HepG2 (cell line): ENCODE measurements around the gene GRP. TPM values are rescaled to one million over a fixed set of nuclear protein-coding genes. Genes with fewer than 3 reads are reported as not detected.

ENCODE experiments used
- ATAC-seq: fragments of 200-7000 bp; cut with Tn5 transposase; 3 replicates; pipeline ENCODE4 v1.9.1; 2020; ENCODE audit warnings: mild to moderate bottlenecking, moderate library complexity
- BruUV-seq: library from RNA; stranded (reverse); fragments of 400-500 nt; replicated peaks from 2 replicates; lab custom pipeline; 2021; lab: Mats Ljungman, UMichigan
- CTCF ChIA-PET: fragments of 300-600 bp; formaldehyde crosslinking; extraction: SDS; loops from one replicate; lab custom pipeline; 2021; ENCODE audit warnings: low total read pairs, inconsistent platforms, low intra/inter-chr PET ratio; lab: Yijun Ruan, JAX
- POLR2A ChIA-PET: fragments of 350-600 bp; sonication (Branson Sonifier 250); formaldehyde crosslinking; loops from one replicate; lab custom pipeline; 2020; ENCODE audit warnings: antibody characterized with exemption, inconsistent platforms; lab: Yijun Ruan, JAX
- DNase-seq: peaks from one replicate; pipeline ENCODE4 v3.0.0-alpha.2; 2015; ENCODE audit warnings: low spot score
- FAIRE-seq: peaks from 3 replicates; lab custom pipeline; 2011; peaks lifted over from hg19 to GRCh38; lab: Jason Lieb, UNC
- H2AFZ ChIP-seq: one replicate; pipeline ENCODE4 v1.6.1; 2011; ENCODE audit warnings: low read length, inconsistent platforms
- H3K27ac ChIP-seq: fragments of 300-600 bp; 3 replicates; pipeline ENCODE4 v1.8.0; 2011; ENCODE audit warnings: mixed run types, mild to moderate bottlenecking, mixed read lengths, low read length, inconsistent platforms; ENCODE audit not compliant: insufficient read depth; ENCODE audit errors: extremely low read length
- H3K27me3 ChIP-seq, 2 experiments: fragments of 200-600 bp in 1 of 2; 2 replicates in 1 of 2; 3 replicates in 1 of 2; pipeline versions ENCODE4 v1.6.0 to v1.8.0; 2011; ENCODE audit warnings: low read length in 2 of 2, mild to moderate bottlenecking in 2 of 2, moderate library complexity in 2 of 2, inconsistent platforms in 1 of 2; ENCODE audit not compliant: insufficient read depth in 2 of 2, control insufficient read depth in 1 of 2
- H3K36me3 ChIP-seq, 2 experiments: fragments of 200-600 bp in 1 of 2; replicated peaks in 1 of 2; 2 replicates in 1 of 2; 3 replicates in 1 of 2; pipeline versions ENCODE4 v1.5.1 to v1.8.0; 2011; ENCODE audit warnings: low read length in 2 of 2, inconsistent platforms in 1 of 2; ENCODE audit not compliant: insufficient read depth in 2 of 2, control insufficient read depth in 1 of 2
- H3K4me1 ChIP-seq: 2 replicates; pipeline ENCODE4 v1.5.1; 2012; ENCODE audit warnings: low read length, inconsistent platforms; ENCODE audit not compliant: insufficient read depth
- H3K4me2 ChIP-seq: 2 replicates; pipeline ENCODE4 v1.6.0; 2011; ENCODE audit warnings: low read depth, low read length, inconsistent platforms
- H3K4me3 ChIP-seq, 3 experiments: fragments of 200-600 bp in 1 of 3; sonication (generic), shearing (Covaris generic) in 1 of 3; replicated peaks in 1 of 3; 2 replicates each; pipeline ENCODE4 v1.5.1; 2011 to 2016; ENCODE audit warnings: low read length in 3 of 3, inconsistent platforms in 2 of 3, low read depth in 2 of 3, mild to moderate bottlenecking in 2 of 3, control low read depth in 1 of 3, mixed read lengths in 1 of 3; ENCODE audit not compliant: insufficient read depth in 1 of 3
- H3K79me2 ChIP-seq: one replicate; pipeline ENCODE4 v1.6.1; 2011; ENCODE audit warnings: low read length, inconsistent platforms; ENCODE audit not compliant: insufficient read depth
- H3K9ac ChIP-seq: 2 replicates; pipeline ENCODE4 v1.6.0; 2011; ENCODE audit warnings: mild to moderate bottlenecking, low read depth, low read length, inconsistent platforms; ENCODE audit not compliant: insufficient read depth
- H3K9me3 ChIP-seq: 2 replicates; pipeline ENCODE4 v1.5.1; 2012; ENCODE audit warnings: mild to moderate bottlenecking, low read length
- H4K20me1 ChIP-seq: 2 replicates; pipeline ENCODE4 v1.6.0; 2011; ENCODE audit warnings: inconsistent platforms, mild to moderate bottlenecking, low read length, moderate library complexity; ENCODE audit not compliant: insufficient read depth
- E2F2 ChIP-seq: sonication (generic); formaldehyde crosslinking; IDR thresholded peaks from 2 replicates; pipeline ENCODE4 v1.4.0; 2020; ENCODE audit warnings: missing genetic modification reagents, borderline replicate concordance
- KDM1A ChIP-seq: IDR thresholded peaks from 2 replicates; pipeline ENCODE4 v1.6.1; 2016; ENCODE audit warnings: missing compliant biosample characterization
- MXD4 ChIP-seq: IDR thresholded peaks from 2 replicates; pipeline ENCODE4 v1.6.1; 2016; ENCODE audit warnings: mild to moderate bottlenecking, missing biosample characterization, missing genetic modification reagents
- NFYB ChIP-seq: sonication (generic); formaldehyde crosslinking; IDR thresholded peaks from 2 replicates; pipeline ENCODE4 v1.4.0; 2020; ENCODE audit warnings: missing genetic modification reagents
- RXRA ChIP-seq: sonication (generic); formaldehyde crosslinking; IDR thresholded peaks from 2 replicates; pipeline ENCODE4 v1.5.1; 2020; ENCODE audit warnings: missing genetic modification reagents
- SYNCRIP ChIP-seq: fragments of 200-400 bp; formaldehyde crosslinking; IDR thresholded peaks from 2 replicates; pipeline ENCODE4 v1.6.1; 2018; ENCODE audit warnings: mild to moderate bottlenecking, low read depth, low read length; ENCODE audit not compliant: insufficient read depth
- ZNF20 ChIP-seq: sonication (generic); formaldehyde crosslinking; IDR thresholded peaks from 2 replicates; pipeline ENCODE4 v1.4.0; 2020; ENCODE audit warnings: mild to moderate bottlenecking, moderate library complexity, missing genetic modification reagents
- ZNF253 ChIP-seq: sonication (generic); formaldehyde crosslinking; IDR thresholded peaks from 2 replicates; pipeline ENCODE4 v1.8.0; 2022; ENCODE audit warnings: mild to moderate bottlenecking, missing genetic modification reagents, borderline replicate concordance
- ZNF264 ChIP-seq: sonication (generic); formaldehyde crosslinking; IDR thresholded peaks from 2 replicates; pipeline ENCODE4 v1.4.0; 2020; ENCODE audit warnings: missing genetic modification reagents
- ZNF713 ChIP-seq: sonication (generic); formaldehyde crosslinking; IDR thresholded peaks from 2 replicates; pipeline ENCODE4 v1.4.0; 2020; ENCODE audit warnings: mild to moderate bottlenecking, missing genetic modification reagents
- ZXDC ChIP-seq: sonication (generic); formaldehyde crosslinking; IDR thresholded peaks from 2 replicates; pipeline ENCODE4 v1.5.0; 2020; ENCODE audit warnings: mild to moderate bottlenecking, missing genetic modification reagents
- ZZZ3 ChIP-seq: sonication (generic); formaldehyde crosslinking; IDR thresholded peaks from 2 replicates; pipeline ENCODE4 v1.4.0; 2020; ENCODE audit warnings: missing genetic modification reagents, mild to moderate bottlenecking, borderline replicate concordance
- WGBS: methylation state at CpG from one replicate; pipeline ENCODE4 v1.1.6; 2017; ENCODE audit warnings: low lambda C conversion rate; 5-methylcytosine and 5-hydroxymethylcytosine counted together
- in situ Hi-C: cut with HindIII; loops from 2 replicates; pipeline ENCODE4 v1.10.0; 2017; ENCODE audit warnings: low pct_unique_long_range_greater_than_20kb; ENCODE audit not compliant: extremely low pct_ligation_motif_present
- intact Hi-C: fragments of 100-400 bp; cut with micrococcal nuclease; formaldehyde crosslinking; loops from one replicate; pipeline ENCODE4 v1.10.0; 2022; ENCODE audit not compliant: unreplicated experiment
- polyA plus RNA-seq, 8 experiments: library from polyadenylated mRNA; depleted of rRNA in 3 of 8; stranded (reverse) in 7 of 8; unstranded in 1 of 8; fragments of >200 nt; fragmentation: Illumina TruSeq in 4 of 8; extraction: Trizol in 4 of 8; gene quantifications; 2 replicates each; pipeline versions ENCODE4 v1.2.1 to v1.2.3, GENCODE V29; 2011 to 2016; ENCODE audit warnings: low read depth in 4 of 8, missing spikeins in 1 of 8, mixed read lengths in 1 of 8; ENCODE audit not compliant: insufficient read depth in 1 of 8
- total RNA-seq, 5 experiments: library from RNA; depleted of rRNA; stranded (reverse); fragments of >200 nt; fragmentation: Illumina TruSeq; extraction: Trizol; gene quantifications; 2 replicates each; pipeline ENCODE4 v1.2.3, GENCODE V29; 2016; ENCODE audit warnings: low read depth in 1 of 5
- TF ChIP-seq, protein P1 (sequence below): IDR thresholded peaks from 2 replicates; pipeline ENCODE4 v1.6.1; 2016; ENCODE audit warnings: low read depth, borderline replicate concordance
- TF ChIP-seq, protein P2 (sequence below): IDR thresholded peaks from 2 replicates; pipeline ENCODE4 v1.6.1; 2016; ENCODE audit warnings: missing compliant biosample characterization, missing genetic modification reagents, borderline replicate concordance

The GRP gene
- total and polyA plus RNA-seq, 2 of the 13 experiments (the other 11 are each of a cell fraction or from before 2014, with no cell fraction given) = not detected

DNA sequence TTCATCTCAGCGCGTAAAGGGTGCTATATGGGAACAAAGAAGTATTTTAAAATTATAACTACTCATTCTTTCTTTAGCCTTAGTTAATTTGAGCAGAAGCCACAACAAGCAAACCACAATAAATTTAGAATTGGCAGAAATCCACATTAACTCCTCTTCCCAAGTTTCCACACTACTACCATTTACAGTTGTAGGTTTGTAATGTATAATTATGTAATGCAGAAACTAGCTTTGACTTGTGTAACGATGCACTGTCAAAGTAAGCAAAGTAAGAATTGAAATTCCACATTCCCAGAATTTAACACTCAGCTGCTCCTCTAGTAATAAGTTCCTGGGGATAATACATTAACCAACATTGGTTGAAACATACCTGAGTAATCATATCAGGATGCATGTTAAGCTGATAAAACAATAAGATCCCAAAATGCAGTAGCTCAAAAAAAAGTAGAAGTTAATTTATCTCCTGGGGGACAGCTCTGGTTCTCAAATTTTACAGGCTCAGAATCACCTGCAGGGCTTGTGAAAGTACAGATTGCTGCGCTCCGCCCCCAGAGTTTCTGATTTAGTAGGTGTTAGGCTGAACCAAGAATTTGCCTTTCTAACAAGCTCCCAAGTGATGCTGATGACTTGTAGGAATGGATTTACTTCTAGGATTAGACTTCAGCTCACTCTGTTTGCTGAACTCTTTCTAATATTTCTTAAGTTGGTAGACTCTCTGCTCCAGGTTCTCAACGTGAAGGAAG, 9.9 kb downstream of the GRP start (continued):
- TF ChIP-seq ZZZ3 (CRISPR knock-in tag) (no peak), SYNCRIP (no peak)

- BruUV-seq = no TSS peak
- no peaks in the 10 kb centered on the region for H3K4me1 ChIP-seq
- H3K4me3 ChIP-seq = no peak overlapping the region
- WGBS = 10% methylated on average over 5 of the region's 5 CpGs
- no peak for ATAC-seq
- POLR2A ChIA-PET = no interaction called here
- FAIRE-seq = no peak
- peaks cover 0 to 1% of the 10 kb centered on the region in 2 experiments; a peak in 2 of 5 replicates for H3K27me3 ChIP-seq
- no peaks in the 10 kb centered on the region for H4K20me1 ChIP-seq
- H3K4me2 ChIP-seq = no peak overlapping the region
- DNase-seq = no peak
- CTCF ChIA-PET = no interaction called here
- intact Hi-C loops (no loop called here), in situ Hi-C loops (no loop called here)
- no peaks in the 10 kb centered on the region for H3K9me3 ChIP-seq
- H3K27ac ChIP-seq = no peak overlapping the region
- H3K9ac ChIP-seq = no peak overlapping the region
- no peak overlapping the region for H2AFZ ChIP-seq
- H3K36me3 ChIP-seq = no peaks in the 10 kb centered on the region
- H3K79me2 ChIP-seq = no peaks in the 10 kb centered on the region
- TF ChIP-seq, protein P1, sequence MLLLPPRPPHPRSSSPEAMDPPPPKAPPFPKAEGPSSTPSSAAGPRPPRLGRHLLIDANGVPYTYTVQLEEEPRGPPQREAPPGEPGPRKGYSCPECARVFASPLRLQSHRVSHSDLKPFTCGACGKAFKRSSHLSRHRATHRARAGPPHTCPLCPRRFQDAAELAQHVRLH = no peak
- TF ChIP-seq MXD4 (CRISPR knock-in tag) (no peak), ZNF264 (no peak), ZNF20 (no peak), ZNF713 (CRISPR knock-in tag) (no peak), RXRA (CRISPR knock-in tag) (no peak), NFYB (CRISPR knock-in tag) (no peak), KDM1A (no peak), ZNF253 (no peak), E2F2 (no peak), ZXDC (CRISPR knock-in tag) (no peak)
- TF ChIP-seq, protein P2, sequence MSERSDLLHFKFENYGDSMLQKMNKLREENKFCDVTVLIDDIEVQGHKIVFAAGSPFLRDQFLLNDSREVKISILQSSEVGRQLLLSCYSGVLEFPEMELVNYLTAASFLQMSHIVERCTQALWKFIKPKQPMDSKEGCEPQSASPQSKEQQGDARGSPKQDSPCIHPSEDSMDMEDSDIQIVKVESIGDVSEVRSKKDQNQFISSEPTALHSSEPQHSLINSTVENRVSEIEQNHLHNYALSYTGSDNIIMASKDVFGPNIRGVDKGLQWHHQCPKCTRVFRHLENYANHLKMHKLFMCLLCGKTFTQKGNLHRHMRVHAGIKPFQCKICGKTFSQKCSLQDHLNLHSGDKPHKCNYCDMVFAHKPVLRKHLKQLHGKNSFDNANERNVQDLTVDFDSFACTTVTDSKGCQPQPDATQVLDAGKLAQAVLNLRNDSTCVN (CRISPR knock-in tag) = no peak
These were observed 11.2 kb downstream of the GRP start for GRCh38 chr18:59231114-59231513.
